Left renal pelvis (tissue), 4 donors: ENCODE data around the gene EIF2A. TPM values are rescaled to one million over a fixed set of nuclear protein-coding genes. Genes with fewer than 3 reads are reported as not detected.

ENCODE experiments used
- DNase-seq, 4 donors: peaks; one replicate each; pipeline ENCODE4 v3.0.0-alpha.2; 2013; ENCODE audit warnings: low read depth in 4 of 4, low spot score in 3 of 4
- polyA plus RNA-seq, 4 donors: library from polyadenylated mRNA; unstranded; fragments of 120-200 nt; gene quantifications; one replicate each; pipeline ENCODE4 v1.2.1, GENCODE V29; 2013; ENCODE audit not compliant: insufficient read length in 4 of 4

The EIF2A gene
- polyA plus RNA-seq, 4 donors, result 157 to 189 (median 172) TPM

DNA sequence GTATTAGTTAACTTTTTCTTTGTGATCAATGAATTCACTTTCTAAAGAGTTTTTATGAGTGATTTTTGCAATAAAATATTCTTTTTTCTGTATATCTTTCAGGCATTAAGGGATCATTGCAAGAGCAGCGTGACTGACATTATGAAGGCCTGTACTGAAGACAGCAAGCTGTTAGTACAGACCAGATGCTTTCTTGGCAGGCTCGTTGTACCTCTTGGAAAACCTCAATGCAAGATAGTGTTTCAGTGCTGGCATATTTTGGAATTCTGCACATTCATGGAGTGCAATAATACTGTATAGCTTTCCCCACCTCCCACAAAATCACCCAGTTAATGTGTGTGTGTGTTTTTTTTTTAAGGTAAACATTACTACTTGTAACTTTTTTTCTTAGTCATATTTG is 81.0 kb downstream of the EIF2A start:
- no peak for DNase-seq

DNA sequence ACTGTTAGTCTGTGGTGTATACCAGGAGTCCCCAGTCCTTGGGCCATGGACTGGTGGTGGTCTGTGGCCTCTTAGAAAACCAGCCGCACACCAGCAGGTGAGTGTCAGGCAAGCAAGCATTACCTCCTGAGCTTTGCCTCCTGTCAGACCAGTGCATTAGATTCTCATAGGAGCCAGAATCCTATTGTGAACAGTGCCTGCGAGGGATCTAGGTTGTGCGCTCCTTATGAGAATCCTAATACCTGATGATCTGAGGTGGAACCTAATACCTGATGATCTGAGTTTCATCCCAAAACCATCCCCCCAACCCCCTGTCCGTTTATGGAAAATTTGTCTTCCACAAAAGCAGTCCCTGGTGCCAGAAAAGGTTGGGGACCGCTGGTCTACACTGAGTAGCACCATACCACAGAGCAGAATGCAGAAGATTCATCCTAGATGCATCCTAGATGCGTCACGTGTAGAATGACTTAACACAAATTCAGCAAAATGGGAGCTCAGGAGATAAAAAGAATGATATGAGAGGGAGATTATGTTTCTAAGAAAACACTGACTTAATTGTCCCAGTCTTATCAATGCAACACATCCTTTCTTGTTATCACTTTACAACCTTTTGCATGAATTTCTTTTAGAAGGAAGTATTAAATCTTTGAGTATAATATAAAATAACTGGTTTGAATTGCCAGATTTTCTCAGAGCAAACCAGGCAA is 85.1 kb downstream of the EIF2A start:
- no peak for DNase-seq

DNA sequence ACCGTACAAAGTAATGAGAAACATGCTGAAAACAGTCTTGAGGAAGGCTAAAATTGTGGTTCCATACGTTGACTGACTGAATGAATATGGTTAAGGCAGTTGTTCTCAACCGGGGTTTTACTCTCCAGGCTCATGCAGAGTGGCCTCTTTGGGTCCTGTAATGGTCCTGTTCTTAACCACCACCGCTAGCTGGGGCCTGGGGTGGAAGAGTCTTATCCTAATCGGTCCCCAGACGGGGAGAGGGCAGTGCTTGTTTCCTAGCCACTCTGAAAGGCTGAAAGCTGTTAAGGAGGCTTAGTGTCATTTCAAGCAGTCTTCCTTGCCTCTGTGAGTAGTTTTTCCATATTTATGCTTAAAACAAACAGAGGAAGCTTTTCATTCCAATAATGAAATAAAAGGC is 88.5 kb downstream of the EIF2A start:
- DNase-seq, result no peak

DNA sequence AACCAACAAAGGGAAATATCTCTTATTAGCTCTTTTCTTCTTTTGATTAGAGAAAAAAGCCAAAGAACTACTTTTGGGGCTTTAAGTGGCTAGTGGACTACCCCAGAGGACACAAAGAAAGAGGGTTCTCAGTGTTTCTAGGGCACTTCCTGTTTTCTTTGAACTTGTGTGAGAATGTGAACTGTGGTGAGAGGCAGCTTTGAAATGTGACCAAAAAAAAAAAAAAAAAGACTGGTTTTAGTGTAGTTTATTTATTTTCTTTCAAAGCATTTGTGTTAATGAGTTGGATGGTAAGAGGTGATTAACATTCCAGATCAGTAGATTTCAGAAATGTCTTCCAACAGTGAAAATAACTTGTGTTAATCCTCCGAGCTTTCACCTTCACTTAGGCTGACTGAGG is 88.9 kb downstream of the EIF2A start:
- DNase-seq, result no peak

Other genes with a start within 250 kb of the EIF2A start
- 10 to 100 TPM; 49.4 to 71.0 (median 61.2) TPM for gene TSC22D2, start 138.5 kb upstream of the EIF2A start, polyA plus RNA-seq
- 100 to 1,000 TPM; 111 to 138 (median 131) TPM for gene SERP1, start 291 bp upstream of the EIF2A start, polyA plus RNA-seq
- gene SELENOT, start 56.5 kb downstream of the EIF2A start, polyA plus RNA-seq, result 100 to 1,000 TPM in 3 of 4 donors, 10 to 100 TPM in 1; 86.1 to 136 (median 117) TPM
- gene ERICH6, start 157.1 kb downstream of the EIF2A start, polyA plus RNA-seq, result 1 to 10 TPM in 1 of 4 donors, under 1 TPM in 2, not detected in 1; 0.37 to 1.3 (median 0.72) TPM
- gene SIAH2, start 216.4 kb downstream of the EIF2A start, polyA plus RNA-seq, result 10 to 100 TPM; 18.0 to 20.2 (median 18.5) TPM